Stimulated activated CD4-positive, alpha-beta T cell treated with anti-CD3 and anti-CD28 coated beads, Interleukin-15, amount 100 ng/mL, for 24 hours (primary cell): ENCODE results near the gene PGPEP1.
"Not testable (repeated sequence)": the region's sequence is repeated elsewhere in the genome, so short reads cannot be mapped to it uniquely, and the experiment has no call there.

Source experiments
- DNase-seq: peaks from one replicate; pipeline ENCODE4 v3.0.0-alpha.2; 2020

Gene PGPEP1

DNA sequence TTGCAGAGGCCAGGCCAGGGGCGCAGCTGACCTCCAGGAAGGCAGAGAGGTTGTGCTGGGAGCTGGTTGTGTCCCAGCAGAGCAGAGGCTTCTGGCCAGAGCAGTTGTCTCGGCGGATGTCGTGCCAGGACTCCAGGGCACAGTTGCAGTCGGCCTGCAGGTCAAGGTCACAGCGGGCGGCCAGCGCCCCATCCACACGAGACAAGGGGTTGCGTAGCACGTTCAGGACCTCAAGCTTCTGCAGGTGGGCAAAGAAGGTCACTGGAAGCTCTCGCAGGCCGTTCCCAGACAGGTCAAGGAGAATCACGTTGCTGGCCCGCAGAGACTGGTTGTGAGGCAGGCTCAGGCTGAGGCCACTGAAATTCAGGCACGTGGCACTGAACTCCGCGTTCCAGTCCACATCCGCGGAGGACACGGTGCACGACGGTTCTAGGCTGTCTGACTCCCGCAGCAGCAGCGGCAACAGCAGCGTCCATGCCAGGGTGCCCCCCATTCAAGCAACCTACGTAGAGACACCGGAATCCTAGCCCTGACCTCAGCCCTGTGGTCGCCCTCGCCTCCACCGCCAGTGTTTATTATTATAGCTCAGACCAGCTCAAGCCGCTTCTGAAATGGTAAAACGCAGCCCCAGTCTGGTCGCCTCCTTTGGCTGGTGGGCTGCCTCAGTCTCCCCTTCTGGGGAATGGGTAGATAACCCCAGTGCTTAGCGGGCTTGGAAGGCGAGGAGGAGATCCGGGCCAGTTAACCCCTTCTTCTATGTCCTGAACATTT is 56.3 kb downstream of the PGPEP1 start:
- DNase-seq, result no peak

DNA sequence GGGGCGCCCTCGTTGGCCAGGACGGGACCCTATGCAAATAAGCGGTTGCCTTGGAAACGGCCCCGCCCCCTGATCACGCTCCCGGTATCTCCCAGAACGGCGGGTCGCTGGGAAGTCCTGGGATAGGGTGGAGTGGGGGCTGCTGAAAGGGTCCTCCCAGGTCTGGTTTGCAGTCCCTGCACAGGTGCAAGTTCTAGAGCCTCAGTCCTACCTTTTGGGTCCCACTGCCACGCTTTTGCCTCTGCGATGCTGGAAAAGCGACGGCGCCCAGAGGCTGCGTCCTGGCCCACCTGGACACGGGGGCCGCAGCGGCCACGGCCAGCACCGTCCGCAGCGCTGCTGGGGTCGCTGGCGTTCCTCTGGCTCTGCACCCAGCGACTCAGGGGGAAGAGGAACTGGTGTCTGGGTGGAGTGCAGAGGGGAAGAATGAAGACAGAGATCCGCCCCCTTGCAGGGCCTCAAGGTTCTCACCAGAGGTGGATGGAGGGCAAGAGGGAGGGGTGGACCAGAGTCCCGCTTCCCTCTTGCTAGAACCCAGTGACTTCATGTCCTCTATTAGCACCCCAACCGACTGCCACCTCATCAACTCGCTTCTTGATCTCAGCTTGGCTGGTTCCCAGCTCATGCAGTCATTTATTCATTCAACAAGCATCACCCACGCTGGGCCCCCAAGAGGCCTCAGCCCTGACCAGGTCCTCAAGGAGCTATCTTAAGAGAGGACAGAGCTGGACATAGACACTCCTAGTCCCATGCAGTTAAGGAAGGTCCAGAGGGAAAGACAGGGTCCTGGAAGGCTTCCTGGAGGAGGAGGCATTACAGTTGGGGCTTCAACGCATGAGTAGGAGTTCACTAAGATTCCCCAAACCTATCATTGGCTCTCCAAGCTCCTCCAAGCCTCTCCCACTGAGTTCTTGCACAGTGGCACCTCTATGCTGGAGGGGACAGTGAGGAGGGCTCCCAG is 57.1 kb downstream of the PGPEP1 start, which contains the start of gene LRRC25:
Gene LRRC25, minus strand, starts transcription at position 381 of the 961 bp plus-strand sequence. CDS start 659 bp downstream, outside the sequence.
- no peak for DNase-seq

DNA sequence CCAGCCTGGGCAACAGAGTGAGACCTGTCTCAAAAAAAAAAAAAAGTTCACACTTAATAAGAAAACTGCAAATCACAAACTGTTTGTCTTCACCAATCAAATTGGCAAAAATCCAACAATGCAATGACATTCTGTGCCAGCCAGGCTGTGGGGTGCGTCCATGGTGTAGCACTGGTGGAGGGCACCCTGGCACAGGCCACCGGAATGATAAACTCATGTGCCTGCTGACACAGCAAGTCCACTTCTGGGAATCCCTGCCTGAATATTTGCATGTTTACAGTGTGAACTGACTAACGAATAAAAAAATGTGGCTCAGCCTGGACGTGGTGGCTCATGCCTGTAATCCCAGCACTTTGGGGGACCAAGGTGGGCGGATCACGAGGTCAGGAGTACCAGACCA is 58.6 kb downstream of the PGPEP1 start:
- DNase-seq, result no peak

DNA sequence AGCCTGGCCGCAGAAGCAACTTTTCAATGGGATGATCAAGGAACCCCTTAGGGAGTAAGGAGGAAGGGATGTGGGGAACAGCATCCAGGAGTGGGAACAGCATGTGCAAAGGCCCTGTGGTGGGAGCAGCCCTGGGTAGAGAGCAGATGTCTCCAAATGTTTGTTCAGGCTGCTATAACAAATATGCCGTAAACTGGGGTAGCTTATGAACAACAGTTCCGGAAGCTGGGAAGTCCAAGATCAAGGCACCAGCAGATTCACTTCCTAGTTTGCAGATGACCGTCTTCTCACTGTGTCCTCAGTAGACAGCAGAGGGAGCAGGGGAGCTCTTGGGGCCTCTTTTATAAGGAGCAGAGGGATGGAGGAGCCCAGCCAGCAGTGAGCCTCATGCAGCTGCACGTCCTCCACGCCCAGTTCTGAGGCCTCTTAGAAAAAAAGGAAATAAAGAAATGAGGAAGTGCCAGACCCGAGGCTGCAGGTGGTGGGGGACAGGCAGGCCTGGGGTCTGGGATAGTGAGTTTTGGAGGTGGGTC is 61.2 kb downstream of the PGPEP1 start:
- DNase-seq, result no peak

DNA sequence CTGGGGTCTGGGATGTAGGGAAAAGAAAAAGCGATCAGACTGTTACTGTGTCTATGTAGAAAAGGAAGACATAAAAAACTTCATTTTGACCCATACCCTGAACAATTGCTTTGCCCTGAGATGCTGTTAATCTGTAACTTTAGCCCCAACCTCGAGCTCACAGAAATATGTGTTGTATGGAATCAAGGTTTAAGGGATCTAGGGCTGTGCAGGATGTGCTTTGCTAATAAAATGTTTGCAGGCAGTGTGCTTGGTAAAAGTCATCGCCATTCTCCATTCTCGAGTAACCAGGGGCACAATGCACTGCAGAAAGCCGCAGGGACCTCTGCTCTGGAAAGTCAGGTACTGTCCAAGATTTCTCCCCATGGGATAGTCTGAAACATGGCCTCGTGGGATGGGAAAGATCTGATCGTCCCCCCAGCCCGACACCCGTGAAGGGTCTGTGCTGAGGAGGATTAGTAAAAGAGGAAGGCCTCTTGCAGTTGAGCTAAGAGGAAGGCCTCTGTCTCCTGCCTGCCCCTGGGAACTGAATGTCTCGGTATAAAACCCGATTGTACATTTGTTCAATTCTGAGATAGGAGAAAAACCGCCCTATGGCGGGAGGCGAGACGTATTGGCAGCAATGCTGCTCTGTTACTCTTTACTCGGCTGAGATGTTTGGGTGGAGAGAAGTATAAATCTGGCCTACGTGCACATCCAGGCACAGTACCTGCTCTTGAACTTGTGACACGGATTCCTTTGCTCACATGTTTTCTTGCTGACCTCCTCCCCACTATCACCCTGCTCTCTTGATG is 62.3 kb downstream of the PGPEP1 start:
- DNase-seq, result not testable (repeated sequence)

DNA sequence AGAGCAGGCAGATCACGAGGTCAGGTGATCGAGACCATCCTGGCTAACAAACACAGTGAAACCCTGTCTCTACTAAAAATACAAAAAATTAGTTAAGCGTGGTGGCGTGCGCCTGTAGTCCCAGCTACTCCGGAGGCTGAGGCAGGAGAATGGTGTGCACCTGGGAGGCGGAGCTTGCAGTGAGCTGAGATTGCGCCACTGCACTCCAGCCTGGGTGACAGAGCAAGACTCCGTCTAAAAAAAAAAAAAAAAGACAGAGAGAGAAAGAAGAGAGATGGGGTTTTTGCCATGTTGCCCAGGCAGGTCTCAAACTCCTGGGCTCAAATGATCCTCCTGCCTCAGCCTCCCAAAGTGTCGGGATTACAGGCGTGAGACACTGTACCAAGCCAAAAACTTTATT is 65.4 kb downstream of the PGPEP1 start:
- DNase-seq, result not testable (repeated sequence)

DNA sequence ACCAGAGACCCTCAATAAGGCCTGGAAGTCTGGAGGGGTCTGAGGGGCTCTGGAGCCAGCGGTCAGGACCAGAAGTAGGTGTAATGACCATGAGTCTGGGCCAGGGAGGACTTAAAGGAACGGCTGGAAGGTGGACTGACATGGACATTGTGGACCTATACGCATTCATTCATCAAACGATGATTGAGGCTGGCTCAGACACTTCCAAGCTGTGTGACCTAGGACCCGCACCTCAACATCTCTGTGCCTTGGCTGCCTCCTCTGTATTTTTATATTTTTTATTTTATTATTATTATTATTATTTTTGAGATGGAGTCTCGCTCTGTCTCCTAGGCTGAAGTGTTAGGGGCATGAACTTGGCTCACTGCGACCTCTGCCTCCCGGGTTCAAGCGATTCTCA is 66.4 kb downstream of the PGPEP1 start:
- DNase-seq, result no peak

DNA sequence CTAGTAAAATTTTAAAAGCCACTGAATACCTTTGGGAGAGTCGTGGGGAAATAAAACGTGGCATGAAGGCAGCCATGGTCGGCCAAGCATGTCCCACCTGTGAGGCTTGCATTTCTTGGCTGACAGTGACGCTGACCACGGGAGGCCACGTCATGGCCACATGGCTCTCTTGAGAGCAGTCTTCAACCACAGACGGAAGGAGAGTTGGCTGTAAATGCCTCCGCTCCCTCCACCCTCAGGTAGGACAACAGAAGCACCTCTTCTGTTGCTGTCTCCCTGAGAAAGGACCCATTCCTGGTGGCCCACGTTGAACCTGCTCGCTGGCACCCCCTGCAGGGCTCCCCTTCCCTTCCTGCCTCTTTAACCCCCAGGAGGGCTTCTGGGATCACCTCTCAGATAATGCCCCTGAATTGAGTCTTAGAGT is 67.7 kb downstream of the PGPEP1 start:
- DNase-seq, result peak; percentile 53

DNA sequence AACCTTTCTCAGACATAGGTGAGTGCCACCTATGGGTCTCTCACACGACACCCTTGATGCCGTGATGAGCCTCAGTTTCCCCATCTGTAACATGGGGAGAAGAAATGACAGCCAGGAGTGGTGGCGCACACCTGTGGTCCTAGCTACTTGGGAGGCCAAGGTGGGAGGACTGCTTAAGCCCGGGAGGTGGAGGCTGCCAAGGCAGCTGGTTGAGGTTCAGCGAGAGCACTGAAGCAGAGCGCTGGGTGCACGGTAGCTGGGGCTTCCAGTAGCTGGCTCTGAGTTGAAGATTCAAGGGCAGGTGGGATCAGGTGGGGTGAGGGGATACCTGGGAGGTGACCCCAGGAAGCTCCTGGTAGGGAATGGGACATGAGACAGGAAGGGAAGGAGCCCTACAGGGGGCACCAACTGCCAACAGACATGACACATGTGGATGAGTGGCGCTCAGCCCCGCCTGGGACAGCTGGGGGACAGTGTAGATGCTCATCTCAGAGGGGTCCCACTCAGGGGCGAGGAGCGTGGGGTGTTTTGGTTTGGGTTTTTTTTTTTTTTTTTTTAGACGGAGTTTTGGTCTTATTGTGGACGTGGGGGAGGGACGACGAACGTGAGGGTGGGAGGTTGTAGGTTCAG is 72.3 kb downstream of the PGPEP1 start:
- DNase-seq, result no peak

DNA sequence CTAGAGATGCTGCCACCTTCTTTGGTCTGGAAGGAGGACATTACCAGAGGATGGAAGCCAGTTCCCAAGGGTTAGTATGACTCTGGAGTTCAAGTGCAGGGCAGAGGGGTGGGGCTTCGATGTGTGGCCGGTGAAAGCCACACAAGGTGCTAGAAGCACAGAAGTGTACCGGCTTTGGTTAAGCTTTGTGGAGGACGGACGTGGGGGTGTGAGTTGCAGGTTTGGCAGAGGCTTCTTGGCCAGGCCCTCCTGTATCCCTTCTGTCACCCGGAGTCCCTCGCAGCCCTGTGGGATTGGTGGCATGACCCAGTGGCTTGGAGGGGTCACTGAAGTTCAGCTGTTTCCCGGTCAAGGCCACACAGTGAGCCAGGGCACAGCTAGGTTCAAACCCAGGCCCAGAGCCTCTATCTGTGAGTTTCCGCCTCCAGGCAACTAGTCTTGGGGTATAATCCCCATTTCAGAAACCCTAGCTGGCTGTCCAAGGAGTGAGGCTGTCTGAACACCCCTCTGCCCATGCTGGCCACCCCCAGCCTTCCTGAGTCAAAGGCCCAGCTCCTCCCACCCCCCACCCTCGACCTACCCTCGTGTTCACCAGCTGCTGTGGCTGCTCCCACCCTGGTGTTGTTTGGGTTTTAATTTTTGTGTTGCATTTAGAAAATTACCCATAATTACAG is 74.2 kb downstream of the PGPEP1 start:
- no peak for DNase-seq

DNA sequence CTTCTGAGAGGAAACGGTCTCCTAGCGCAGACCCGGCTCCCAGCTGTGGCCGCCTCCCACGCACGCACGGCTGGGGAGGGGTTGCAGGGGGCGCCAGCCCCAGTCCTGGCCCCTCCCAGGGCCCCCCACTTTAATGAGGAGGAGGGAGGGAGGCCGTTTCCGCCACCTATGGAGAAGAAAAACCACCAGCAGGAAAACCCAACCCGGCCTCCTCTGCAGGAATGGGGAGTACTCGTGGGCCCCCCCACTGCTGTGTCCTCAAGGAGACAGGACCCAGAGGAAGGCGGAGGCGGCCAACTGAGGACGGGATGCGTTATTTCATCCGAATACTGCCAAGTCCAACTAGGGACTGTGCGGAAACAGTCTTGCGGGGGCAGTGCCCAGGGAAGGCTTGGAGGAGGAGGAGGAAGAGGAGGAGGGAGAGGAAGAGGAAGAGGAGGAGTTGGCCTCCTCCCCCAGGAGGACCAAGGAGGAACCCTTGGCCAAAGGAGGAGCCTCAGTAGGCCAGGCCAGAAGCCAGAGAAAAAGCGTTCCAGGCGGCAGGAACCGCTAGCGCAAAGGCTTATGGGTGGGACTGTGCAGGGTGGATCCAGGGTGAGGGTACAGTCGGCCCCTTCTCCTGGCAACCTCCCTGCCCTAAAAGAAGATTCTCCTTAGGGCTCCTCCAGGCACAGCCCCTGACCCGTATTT is 74.9 kb downstream of the PGPEP1 start:
- DNase-seq, result peak; percentile 36

DNA sequence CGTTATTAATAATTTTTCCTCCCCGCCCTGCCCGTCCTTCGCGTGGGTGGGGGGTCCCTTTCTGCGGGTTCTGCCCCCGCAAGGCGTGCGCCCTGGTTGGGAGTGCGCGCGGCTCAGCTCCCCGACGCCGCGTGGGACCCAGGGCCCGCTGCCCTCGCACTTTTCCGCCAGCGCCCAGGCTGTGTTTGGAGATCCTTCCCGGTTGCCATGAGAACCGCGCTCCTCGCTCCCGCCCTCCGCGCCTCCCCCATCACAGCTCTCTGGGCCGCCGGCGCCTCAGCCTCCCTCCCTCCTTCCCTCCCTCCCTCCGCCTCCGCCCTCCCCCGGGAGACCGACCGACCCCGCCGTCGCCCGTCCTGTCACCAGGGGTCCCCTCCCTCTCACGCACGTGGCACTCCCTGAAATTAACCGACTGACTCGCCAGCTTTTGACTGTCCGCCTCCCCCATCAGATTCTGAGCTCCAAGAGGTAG is 76.4 kb downstream of the PGPEP1 start:
- peak; percentile 80 for DNase-seq

DNA sequence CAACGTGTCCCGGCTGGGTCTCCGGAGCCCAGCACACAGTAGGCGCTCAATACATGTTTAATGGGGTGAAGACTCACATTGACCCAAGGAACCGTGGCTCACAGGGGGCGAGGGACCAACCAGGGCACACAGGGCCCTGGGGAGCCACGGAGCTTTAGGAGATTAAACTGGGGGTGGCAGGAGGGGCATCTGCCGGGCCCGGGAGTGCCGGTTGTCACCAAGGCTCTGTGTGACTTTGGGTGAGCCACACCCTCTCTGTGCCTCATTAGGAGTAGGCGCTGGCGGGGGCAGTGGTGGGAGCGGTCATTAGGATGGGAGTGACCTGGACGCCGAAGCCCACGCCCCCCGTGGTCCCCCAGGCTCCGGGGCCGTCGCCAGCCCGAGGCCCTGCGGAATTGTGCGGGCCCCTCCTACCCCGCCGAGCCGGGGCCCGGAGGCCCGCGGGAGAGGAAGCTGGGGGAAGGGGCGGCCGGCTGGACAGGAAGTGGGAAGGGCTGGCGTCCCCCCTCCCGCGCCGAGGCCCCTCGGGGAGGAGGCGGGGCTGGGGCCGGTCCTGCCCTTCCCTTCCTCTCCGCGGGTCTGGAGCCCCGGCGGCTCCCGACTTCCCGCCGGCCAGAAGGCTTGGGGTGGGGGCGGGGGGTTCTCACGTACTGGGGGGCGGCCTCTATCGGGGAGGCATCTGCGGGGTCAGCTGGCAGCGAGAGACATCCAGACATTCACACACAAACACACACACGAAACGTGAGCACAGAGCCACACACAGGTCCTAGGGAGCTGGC is 77.0 kb downstream of the PGPEP1 start:
- DNase-seq, result peak; percentile 59

DNA sequence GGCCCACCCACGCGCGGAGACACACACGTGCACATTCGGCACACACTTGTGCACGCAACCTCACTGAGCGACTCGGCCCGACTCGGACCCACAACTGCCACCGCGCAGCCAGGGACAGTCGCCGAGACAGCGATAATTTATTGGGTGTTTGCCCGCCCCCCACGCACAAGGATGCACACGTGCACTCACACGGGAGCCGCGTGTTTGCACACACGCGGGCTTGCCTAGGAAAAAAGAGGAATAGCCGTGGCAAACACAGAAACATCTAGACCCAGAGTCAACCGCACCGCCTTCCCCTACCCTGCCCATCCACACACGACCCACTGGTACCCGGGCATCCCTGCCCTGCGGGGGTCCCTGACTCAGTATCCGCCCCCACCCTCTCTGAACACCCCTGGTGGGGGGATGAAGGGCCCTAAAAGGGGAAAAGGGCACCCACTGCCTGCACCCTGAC is 77.7 kb downstream of the PGPEP1 start:
- peak; percentile 66 for DNase-seq

DNA sequence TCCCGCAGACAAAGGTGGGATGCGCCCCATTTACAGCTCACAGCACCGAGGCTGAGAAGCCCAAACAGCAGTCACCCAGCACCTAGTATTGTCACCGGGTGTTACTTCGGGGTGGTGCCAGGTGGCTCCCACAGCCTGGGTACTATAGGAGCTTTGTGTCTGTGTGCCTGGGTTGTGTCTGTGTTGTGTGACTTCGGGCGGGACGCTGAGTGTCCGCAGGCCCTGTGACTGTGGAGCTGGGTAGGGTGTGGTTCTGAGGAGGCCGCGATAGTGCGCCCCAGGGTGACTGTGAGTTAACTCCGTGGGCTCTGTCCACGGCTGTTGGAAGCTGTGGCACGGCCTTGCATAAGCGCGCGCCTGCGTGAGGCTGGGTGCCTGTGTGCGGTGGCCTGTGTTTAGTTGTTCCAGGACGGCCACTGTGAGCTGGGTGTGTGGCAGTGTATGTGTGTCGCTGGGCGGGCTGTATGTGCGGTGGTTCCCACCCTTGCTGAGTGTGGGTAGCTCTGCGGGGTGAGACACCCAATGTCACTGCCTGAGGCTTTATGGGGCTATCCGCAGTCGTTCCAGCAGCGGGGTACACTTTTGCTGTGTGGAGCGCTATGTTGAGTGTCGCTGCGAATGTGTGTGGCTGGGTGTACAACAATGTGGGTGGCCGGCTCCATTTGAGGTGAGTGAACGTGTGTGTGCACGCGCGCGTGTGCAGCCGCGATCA is 78.2 kb downstream of the PGPEP1 start:
- peak; percentile 51 for DNase-seq

DNA sequence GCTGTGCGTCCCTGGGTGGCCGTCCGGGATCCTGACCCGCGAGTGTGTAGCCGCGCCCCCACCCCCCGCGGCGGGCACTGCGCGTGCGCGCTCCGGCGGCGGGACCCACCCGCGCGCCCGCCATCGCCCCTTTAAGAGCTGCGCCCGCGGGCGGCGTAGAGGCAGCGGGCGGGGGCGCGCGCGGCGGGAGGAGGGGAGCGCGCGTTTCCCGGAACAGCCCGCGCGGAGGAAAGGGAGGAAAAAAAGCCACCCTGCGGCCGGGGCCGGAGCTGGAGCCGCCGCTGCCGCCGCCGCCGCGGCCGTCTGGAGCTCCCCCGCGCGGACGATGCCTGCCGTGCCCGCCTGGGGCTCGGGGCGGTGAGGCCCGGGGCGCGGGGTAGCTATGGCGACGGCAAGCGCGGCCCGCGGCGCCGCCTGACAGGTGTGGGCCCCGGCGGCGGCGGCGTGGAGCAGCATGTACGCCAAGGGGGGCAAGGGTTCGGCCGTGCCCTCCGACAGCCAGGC is 78.8 kb downstream of the PGPEP1 start, which contains the start of gene SSBP4:
Gene SSBP4, plus strand, starts transcription at position 204 of the 504 bp plus-strand sequence. Its CDS starts 251 bp downstream, at position 455.
- DNase-seq, result peak; percentile 78
